ENCODE results near the gene NYAP2. TPM values are rescaled to one million over a fixed set of nuclear protein-coding genes. Genes with fewer than 3 reads are reported as not detected.

The NYAP2 gene
- total RNA-seq, 2 experiments from 2014 or later = not detected

DNA sequence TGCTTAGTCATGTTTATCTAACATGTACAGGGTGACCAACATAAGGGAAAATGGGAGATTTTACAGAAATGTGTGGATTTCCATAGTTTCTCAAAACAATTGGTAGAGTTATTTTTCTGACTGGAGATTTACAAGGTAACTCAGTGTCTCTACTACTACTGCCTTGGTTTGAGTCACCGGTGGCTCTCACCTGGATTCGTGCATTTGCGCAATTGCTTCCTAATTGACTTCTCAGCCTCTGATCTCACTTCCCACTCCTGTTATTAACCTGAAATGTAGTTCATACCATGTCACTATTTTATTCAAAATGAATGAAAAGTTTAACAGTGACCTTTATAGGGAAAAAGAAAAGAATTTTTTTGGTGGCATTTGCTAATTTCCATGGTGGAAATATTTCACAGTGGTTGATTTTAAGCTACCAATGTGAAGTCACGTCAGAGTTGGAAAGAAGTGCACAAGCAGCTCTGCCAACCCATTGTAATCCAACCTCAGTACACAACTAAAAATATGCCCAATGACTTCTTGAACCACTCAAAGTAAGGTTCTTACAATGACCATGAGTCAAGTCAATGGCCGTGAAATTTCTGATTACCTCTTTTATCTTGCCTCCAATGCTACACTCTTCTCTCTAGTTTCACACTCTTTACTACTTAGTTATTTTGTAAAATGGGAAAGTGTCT is 94.0 kb downstream of the NYAP2 start:
- ChIA-PET POLR2A (no interaction called here), CTCF (no interaction called here)
- DNase-seq (no peak), ATAC-seq (no peak)
- no peaks in the 10 kb centered on the region for H3K36me3 Mint-ChIP-seq (ENCODE audit: low read depth)
- H3K4me1 Mint-ChIP-seq (ENCODE audit: low read depth) = no peaks in the 10 kb centered on the region
- peaks cover 4% of the 10 kb centered on the region for H3K27me3 Mint-ChIP-seq (ENCODE audit: low read depth)
- H3K9me3 Mint-ChIP-seq (ENCODE audit: insufficient read depth) = no peaks in the 10 kb centered on the region
- no peak overlapping the region for H3K4me3 Mint-ChIP-seq
- H3K27ac Mint-ChIP-seq = no peak overlapping the region

GRCh38 chr2:225494100-225494459 is 94.6 kb downstream of the NYAP2 start:
- ChIA-PET POLR2A (no interaction called here), CTCF (no interaction called here)
- no peak overlapping the region for H3K4me3 Mint-ChIP-seq
- H3K36me3 Mint-ChIP-seq (ENCODE audit: low read depth) = no peaks in the 10 kb centered on the region
- H3K4me1 Mint-ChIP-seq (ENCODE audit: low read depth) = no peaks in the 10 kb centered on the region
- no peak for ATAC-seq
- no peaks in the 10 kb centered on the region for H3K9me3 Mint-ChIP-seq (ENCODE audit: insufficient read depth)
- no peak overlapping the region for H3K27ac Mint-ChIP-seq
- peaks cover 4% of the 10 kb centered on the region for H3K27me3 Mint-ChIP-seq (ENCODE audit: low read depth)
- no peak for DNase-seq

DNA sequence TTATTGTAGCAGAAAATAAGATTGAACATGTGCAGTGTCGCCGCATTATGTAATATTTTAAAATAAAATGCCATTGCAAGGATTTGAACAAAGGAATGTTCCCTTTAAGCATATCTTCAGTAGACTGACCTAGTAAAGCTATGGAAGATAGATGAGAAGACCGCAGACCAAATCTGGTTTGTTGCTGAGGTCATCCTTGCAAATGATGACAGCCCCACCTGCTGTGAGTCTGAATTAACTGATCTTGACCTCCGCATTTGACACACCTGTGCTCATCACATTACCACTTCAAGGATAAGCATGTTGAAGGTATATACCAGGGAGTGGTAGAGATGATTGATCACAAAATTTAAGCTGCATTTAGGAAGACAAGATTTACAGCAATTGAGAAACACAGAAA is 96.2 kb downstream of the NYAP2 start:
- no peaks in the 10 kb centered on the region for H3K36me3 Mint-ChIP-seq (ENCODE audit: low read depth)
- no peaks in the 10 kb centered on the region for H3K9me3 Mint-ChIP-seq (ENCODE audit: insufficient read depth)
- peaks cover 4% of the 10 kb centered on the region for H3K27me3 Mint-ChIP-seq (ENCODE audit: low read depth)
- no peaks in the 10 kb centered on the region for H3K4me1 Mint-ChIP-seq (ENCODE audit: low read depth)
- DNase-seq (no peak), ATAC-seq (no peak)
- no peak overlapping the region for H3K4me3 Mint-ChIP-seq
- POLR2A ChIA-PET = no interaction called here
- CTCF ChIA-PET = no interaction called here
- no peak overlapping the region for H3K27ac Mint-ChIP-seq

DNA sequence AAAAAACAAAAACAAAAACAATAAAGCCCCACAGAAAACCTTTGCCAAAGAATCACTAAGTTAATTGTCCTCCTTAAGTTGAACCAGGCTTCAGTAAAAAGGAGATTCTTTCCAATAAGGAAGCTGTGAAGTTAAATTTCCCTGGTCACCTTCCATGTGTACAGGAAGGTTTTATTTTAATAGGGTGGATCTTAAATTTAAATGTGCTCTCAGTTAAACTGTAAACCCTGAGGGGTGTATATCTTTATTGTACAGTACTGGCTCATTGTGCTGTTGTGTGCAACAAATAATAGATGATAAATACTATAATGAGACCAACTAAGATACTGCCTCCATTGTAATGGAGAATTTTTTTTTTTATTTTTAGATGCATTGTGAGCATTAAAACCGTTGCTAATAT is 97.1 kb downstream of the NYAP2 start:
- Mint-ChIP-seq H3K27me3 (ENCODE audit: low read depth) (peaks cover 8% of the 10 kb centered on the region), H3K36me3 (ENCODE audit: low read depth) (no peaks in the 10 kb centered on the region), H3K4me1 (ENCODE audit: low read depth) (no peaks in the 10 kb centered on the region), H3K4me3 (no peak overlapping the region), H3K27ac (no peak overlapping the region), H3K9me3 (ENCODE audit: insufficient read depth) (no peaks in the 10 kb centered on the region)
- DNase-seq (no peak), ATAC-seq (no peak)
- POLR2A ChIA-PET = no interaction called here
- CTCF ChIA-PET = no interaction called here

- Mint-ChIP-seq H3K27me3 (ENCODE audit: low read depth) (peaks cover 10% of the 10 kb centered on the region), H3K36me3 (ENCODE audit: low read depth) (no peaks in the 10 kb centered on the region), H3K4me1 (ENCODE audit: low read depth) (no peaks in the 10 kb centered on the region), H3K27ac (no peak overlapping the region), H3K4me3 (no peak overlapping the region), H3K9me3 (ENCODE audit: insufficient read depth) (no peaks in the 10 kb centered on the region)
- CTCF ChIA-PET = no interaction called here
- DNase-seq = no peak
- POLR2A ChIA-PET = no interaction called here
- ATAC-seq = no peak
Observed at GRCh38 chr2:225497166-225497565, 97.7 kb downstream of the NYAP2 start.

GRCh38 chr2:225501022-225501421 is 101.5 kb downstream of the NYAP2 start:
- ChIA-PET CTCF (no interaction called here), POLR2A (no interaction called here)
- DNase-seq = no peak
- H3K4me3 Mint-ChIP-seq = no peak overlapping the region
- ATAC-seq = no peak
- H3K9me3 Mint-ChIP-seq (ENCODE audit: insufficient read depth) = no peaks in the 10 kb centered on the region
- H3K27ac Mint-ChIP-seq = no peak overlapping the region
- H3K4me1 Mint-ChIP-seq (ENCODE audit: low read depth) = no peaks in the 10 kb centered on the region
- H3K36me3 Mint-ChIP-seq (ENCODE audit: low read depth) = no peaks in the 10 kb centered on the region
- peaks cover 8% of the 10 kb centered on the region for H3K27me3 Mint-ChIP-seq (ENCODE audit: low read depth)

GRCh38 chr2:225502971-225503370 is 103.5 kb downstream of the NYAP2 start:
- no peak overlapping the region for H3K4me3 Mint-ChIP-seq

DNA sequence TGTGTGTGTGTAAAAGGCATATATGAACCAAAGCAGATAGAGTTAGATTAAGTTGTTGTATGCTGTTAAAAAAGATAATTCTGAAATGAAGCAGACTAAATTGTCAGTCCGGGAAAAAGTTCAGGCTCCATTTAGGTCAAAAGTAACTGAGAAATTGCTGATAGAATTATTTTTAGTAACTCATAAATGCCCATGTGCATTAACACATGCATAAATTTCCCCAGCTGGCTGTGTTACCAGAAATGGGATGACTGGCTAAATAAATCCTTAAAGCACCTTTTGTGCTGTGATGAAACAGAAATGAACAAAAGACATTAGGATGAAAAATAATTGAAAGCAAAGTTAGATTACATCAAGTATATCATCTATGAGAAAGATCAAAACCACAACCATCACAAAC is 111.3 kb downstream of the NYAP2 start:
- no peaks in the 10 kb centered on the region for H3K4me1 Mint-ChIP-seq (ENCODE audit: low read depth)
- no peak overlapping the region for H3K27ac Mint-ChIP-seq
- ChIA-PET POLR2A (no interaction called here), CTCF (no interaction called here)
- ATAC-seq (no peak), DNase-seq (no peak)
- no peaks in the 10 kb centered on the region for H3K27me3 Mint-ChIP-seq (ENCODE audit: low read depth)
- H3K36me3 Mint-ChIP-seq (ENCODE audit: low read depth) = no peaks in the 10 kb centered on the region
- no peak overlapping the region for H3K4me3 Mint-ChIP-seq
- no peaks in the 10 kb centered on the region for H3K9me3 Mint-ChIP-seq (ENCODE audit: insufficient read depth)

More at GRCh38 chr2:225502971-225503370, 103.5 kb downstream of the NYAP2 start:
- Mint-ChIP-seq H3K4me1 (ENCODE audit: low read depth) (no peaks in the 10 kb centered on the region), H3K36me3 (ENCODE audit: low read depth) (no peaks in the 10 kb centered on the region), H3K27ac (no peak overlapping the region), H3K27me3 (ENCODE audit: low read depth) (peaks cover 6% of the 10 kb centered on the region), H3K9me3 (ENCODE audit: insufficient read depth) (no peaks in the 10 kb centered on the region)
- ChIA-PET CTCF (no interaction called here), POLR2A (no interaction called here)
- DNase-seq (no peak), ATAC-seq (no peak)

DNA sequence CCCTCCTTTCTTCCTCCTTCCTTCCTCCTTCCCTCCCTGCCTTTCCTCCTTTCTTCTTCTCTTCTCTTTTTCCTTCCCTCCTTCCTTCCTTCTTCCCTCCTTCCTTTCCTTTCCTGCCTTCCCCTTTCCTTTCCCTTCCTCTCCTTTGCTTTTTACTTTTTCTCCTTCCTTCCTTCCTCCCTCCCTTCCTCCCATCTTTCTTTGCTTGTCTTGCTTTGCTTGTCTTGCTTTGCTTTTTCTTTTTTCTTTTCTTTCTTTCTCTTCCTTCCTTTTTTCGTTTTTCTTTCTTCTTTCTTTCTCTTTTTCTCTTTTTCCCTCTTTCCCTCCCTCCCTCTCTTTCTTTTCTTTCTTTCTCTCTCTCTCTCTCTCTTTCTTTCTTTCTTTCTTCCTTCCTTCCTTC is 113.0 kb downstream of the NYAP2 start:
- POLR2A ChIA-PET = no interaction called here
- Mint-ChIP-seq H3K36me3 (ENCODE audit: low read depth) (no peaks in the 10 kb centered on the region), H3K9me3 (ENCODE audit: insufficient read depth) (no peaks in the 10 kb centered on the region), H3K27me3 (ENCODE audit: low read depth) (no peaks in the 10 kb centered on the region), H3K27ac (no peak overlapping the region), H3K4me1 (ENCODE audit: low read depth) (no peaks in the 10 kb centered on the region), H3K4me3 (no peak overlapping the region)
- CTCF ChIA-PET = no interaction called here
- no peak for ATAC-seq
- DNase-seq = no peak

DNA sequence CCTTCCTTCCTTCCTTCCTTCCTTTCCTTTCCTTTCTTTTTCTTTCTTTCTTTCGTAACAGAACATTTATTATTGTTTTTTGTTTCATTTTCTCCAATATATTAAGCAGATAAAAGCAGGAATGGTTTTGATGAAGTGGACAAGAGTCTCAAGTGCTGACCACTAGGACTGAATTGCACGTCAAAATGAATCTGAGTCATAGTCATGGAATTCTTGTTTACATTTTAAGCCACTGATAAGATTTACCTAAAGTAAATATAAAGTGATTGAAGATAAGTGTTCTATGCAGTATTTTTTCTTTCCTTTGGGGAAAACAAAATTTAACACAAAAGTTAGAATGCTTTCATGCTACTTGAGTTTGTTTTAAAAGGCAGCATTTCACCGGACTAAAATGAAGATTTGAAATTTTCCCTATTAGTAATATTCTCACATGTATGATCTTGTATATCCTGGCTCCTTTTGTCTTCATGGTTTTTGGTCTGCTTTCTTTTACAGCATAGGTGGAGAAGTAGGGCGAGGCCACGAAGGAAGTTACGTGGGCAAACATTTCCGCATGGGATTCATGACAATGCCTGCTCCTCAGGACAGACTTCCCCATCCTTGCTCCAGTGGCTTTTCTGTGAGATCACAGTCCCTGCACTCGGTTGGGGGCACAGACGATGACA is 113.5 kb downstream of the NYAP2 start:
- CTCF ChIA-PET = no interaction called here
- no peak for ATAC-seq
- no peaks in the 10 kb centered on the region for H3K4me1 Mint-ChIP-seq (ENCODE audit: low read depth)
- POLR2A ChIA-PET = no interaction called here
- H3K27me3 Mint-ChIP-seq (ENCODE audit: low read depth) = no peaks in the 10 kb centered on the region
- H3K4me3 Mint-ChIP-seq = no peak overlapping the region
- no peak for DNase-seq
- H3K27ac Mint-ChIP-seq = no peak overlapping the region
- no peaks in the 10 kb centered on the region for H3K36me3 Mint-ChIP-seq (ENCODE audit: low read depth)
- no peaks in the 10 kb centered on the region for H3K9me3 Mint-ChIP-seq (ENCODE audit: insufficient read depth)

GRCh38 chr2:225515033-225515432 is 115.5 kb downstream of the NYAP2 start:
- H3K4me3 Mint-ChIP-seq = no peak overlapping the region
- H3K36me3 Mint-ChIP-seq (ENCODE audit: low read depth) = no peaks in the 10 kb centered on the region
- DNase-seq = no peak
- ATAC-seq = no peak
- no peaks in the 10 kb centered on the region for H3K4me1 Mint-ChIP-seq (ENCODE audit: low read depth)
- POLR2A ChIA-PET = no interaction called here
- no peaks in the 10 kb centered on the region for H3K27me3 Mint-ChIP-seq (ENCODE audit: low read depth)
- CTCF ChIA-PET = no interaction called here
- H3K9me3 Mint-ChIP-seq (ENCODE audit: insufficient read depth) = no peaks in the 10 kb centered on the region
- H3K27ac Mint-ChIP-seq = no peak overlapping the region

DNA sequence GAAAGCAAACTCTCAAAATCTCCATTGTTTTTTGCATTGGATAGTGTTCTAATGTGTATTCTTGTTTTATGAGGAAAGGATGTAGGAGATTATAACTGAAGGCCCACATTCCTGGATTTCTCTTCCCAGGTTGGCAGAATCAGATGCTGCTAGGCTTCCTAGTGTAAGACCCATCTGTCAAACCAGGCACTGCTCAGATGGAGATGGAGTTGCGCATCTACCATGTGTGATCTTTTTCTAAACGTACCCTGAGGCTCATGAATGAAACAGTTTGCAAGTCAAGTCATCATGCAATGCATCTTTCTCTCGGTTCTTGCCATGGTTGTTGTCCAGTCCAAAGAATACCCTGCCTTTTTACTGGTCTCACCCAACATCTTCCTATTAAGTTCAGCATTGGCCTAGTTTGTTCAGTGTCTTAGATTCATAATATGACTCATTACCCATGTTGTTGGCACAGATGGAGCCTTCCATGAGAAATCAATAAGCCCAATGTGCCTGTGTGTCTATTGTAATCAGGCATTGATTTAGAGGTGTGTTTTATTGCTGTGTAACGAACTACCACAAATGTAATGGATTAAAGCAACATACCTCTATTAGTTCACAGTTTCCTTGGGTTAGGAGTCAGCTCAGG is 127.4 kb downstream of the NYAP2 start:
- Mint-ChIP-seq H3K4me3 (no peak overlapping the region), H3K9me3 (ENCODE audit: insufficient read depth) (no peaks in the 10 kb centered on the region), H3K36me3 (ENCODE audit: low read depth) (no peaks in the 10 kb centered on the region), H3K27ac (no peak overlapping the region), H3K27me3 (ENCODE audit: low read depth) (no peaks in the 10 kb centered on the region), H3K4me1 (ENCODE audit: low read depth) (no peaks in the 10 kb centered on the region)
- ChIA-PET POLR2A (no interaction called here), CTCF (no interaction called here)
- ATAC-seq = no peak
- no peak for DNase-seq

- Mint-ChIP-seq H3K4me3 (no peak overlapping the region), H3K36me3 (ENCODE audit: low read depth) (no peaks in the 10 kb centered on the region), H3K9me3 (ENCODE audit: insufficient read depth) (no peaks in the 10 kb centered on the region), H3K27me3 (ENCODE audit: low read depth) (no peaks in the 10 kb centered on the region), H3K4me1 (ENCODE audit: low read depth) (no peaks in the 10 kb centered on the region), H3K27ac (no peak overlapping the region)
- POLR2A ChIA-PET = no interaction called here
- DNase-seq = no peak
- no peak for ATAC-seq
- CTCF ChIA-PET = no interaction called here
Observed at GRCh38 chr2:225531559-225531958, 132.0 kb downstream of the NYAP2 start.

Data from activated CD8-positive, alpha-beta T cell treated with anti-CD3 and anti-CD28 coated beads, Interleukin-2, amount 10 ng/mL, durations not matched to agents 7 days and 5 days (primary cell).